C4-2B (cell line): Measurements from ENCODE around the gene BCR.

ENCODE experiments used
- CTCF ChIP-seq: fragments of 450-650 bp; conservative IDR thresholded peaks from 2 replicates; pipeline ENCODE4 v1.5.1; 2017; ENCODE audit warnings: mild to moderate bottlenecking
- ZFX ChIP-seq: fragments of 450-650 bp; IDR thresholded peaks from 2 replicates; pipeline ENCODE4 v1.6.1; 2017

- TF ChIP-seq CTCF: no peak
- TF ChIP-seq ZFX: no peak
Measured at GRCh38 chr22:23218867-23219251, 38.5 kb downstream of the BCR start.
